ENCODE measurements around the gene USP30.
"Not testable (repeated sequence)": the region's sequence is repeated elsewhere in the genome, so short reads cannot be mapped to it uniquely, and the experiment has no call there.

Gene USP30

GRCh38 chr12:109016978-109017377 is 35.4 kb upstream of the USP30 start:
- no peak for DNase-seq (ENCODE audit: low spot score)
- TF ChIP-seq CTCF (IDR thresholded peaks at IDR 0.05; ENCODE audit: extremely low read depth, missing control alignments): no peak

GRCh38 chr12:109018296-109018695 is 34.1 kb upstream of the USP30 start:
- DNase-seq (ENCODE audit: low spot score): no peak
- no peak for TF ChIP-seq CTCF (IDR thresholded peaks at IDR 0.05; ENCODE audit: extremely low read depth, missing control alignments)

DNA sequence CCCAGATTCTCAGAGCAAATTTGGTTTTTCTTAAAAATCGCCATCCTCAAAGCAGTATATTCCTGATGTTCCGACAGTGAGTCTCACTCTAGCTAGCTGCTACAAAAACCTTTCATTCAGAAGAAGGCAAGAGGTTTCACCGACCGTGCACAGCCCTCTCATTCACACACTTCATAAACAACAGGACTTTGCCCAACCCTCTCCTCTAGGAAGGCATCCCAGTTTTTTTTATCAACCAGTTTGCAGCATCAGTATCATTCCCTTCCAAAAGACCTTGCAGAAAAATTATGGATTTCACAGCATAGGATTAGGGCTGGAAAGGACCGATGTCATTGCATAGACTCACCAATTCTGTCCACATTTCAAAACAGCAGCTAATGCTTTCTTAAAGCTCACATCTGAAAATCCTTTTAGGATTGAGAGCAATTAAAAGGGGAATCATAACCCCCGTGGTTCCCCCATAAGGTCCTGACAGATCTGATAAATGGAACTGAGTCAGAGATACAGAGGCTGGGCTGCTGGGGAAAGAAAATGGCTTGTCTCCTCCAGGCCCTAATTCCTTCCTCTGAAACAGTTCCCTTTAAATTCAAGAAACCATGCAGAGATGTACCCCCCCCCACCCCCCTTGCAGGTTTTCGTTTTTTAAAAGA is 32.1 kb upstream of the USP30 start:
- no peak for TF ChIP-seq CTCF (IDR thresholded peaks at IDR 0.05; ENCODE audit: extremely low read depth, missing control alignments)
- DNase-seq (ENCODE audit: low spot score): no peak

DNA sequence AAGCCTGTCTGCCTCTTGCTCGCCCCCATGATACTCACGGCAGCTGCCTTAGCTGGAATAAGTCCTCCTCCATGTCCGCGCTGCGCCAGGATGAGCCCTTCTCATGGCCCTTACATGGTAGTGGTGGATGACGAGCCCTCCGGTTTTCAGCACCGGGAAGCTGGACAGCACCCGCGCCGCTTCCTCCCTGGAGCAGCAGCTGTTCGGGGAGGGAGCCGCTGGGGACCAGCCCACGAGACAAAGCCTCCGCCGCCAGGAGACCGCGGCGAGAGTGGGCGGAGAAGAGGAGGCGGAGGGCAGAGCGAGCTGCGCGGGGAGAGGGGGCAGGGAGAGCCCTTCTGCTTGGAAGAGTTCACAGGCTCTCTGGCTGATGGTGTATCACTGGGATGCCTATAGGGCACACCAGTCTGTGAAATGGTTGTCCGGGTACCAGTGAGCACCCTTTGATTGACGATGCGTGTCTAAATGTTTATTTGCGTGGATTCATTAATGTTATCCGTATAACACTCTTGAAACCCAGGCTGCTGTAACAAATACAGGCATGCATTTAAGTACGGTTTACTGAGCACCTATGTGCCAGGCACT is 31.5 kb upstream of the USP30 start, which contains the start of gene SVOP:
SVOP (minus strand) TSS at position 273 of the 585 bp plus-strand sequence; CDS start at position 73, 200 bp downstream.
- no peak for TF ChIP-seq CTCF (IDR thresholded peaks at IDR 0.05; ENCODE audit: extremely low read depth, missing control alignments)
- peak; percentile 28 for DNase-seq (ENCODE audit: low spot score)

- no peak for DNase-seq (ENCODE audit: low spot score)
- TF ChIP-seq CTCF (IDR thresholded peaks at IDR 0.05; ENCODE audit: extremely low read depth, missing control alignments): no peak
Observed at GRCh38 chr12:109027767-109028166, 24.6 kb upstream of the USP30 start.

GRCh38 chr12:109028624-109029023 is 23.8 kb upstream of the USP30 start:
- DNase-seq (ENCODE audit: low spot score): not testable (repeated sequence)

DNA sequence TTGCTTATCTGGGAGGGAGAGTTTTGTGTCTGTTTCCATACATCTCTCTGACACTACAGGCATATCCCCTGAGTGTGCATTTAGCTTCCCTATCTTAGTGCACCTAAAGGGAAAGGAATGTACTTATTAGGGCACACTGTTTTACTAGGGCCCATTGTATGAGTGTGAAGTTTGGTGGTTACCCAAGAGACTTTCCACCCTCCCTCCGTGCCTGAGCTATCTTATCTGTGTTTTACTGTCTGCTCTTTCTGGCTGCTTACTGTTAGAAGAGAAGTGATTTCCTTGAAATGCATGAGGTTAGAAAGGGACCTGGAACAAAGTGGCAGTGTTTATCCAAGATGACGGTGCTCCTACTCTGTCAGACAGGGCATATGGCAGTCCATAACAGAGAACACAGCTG is 23.0 kb upstream of the USP30 start:
- no peak for DNase-seq (ENCODE audit: low spot score)
- no peak for TF ChIP-seq CTCF (IDR thresholded peaks at IDR 0.05; ENCODE audit: extremely low read depth, missing control alignments)

Data from GM20000 (cell line).